AG09319 (cell line): Measurements from ENCODE around the gene RNF181.
"Not testable (repeated sequence)": the region's sequence is repeated elsewhere in the genome, so short reads cannot be mapped to it uniquely, and the experiment has no call there.

ENCODE experiments used
- DNase-seq: peaks from one replicate; pipeline ENCODE4 v3.0.0-alpha.2; 2010; ENCODE audit warnings: low read depth; ENCODE audit errors: extremely low read depth
- CTCF ChIP-seq: IDR thresholded peaks from 2 replicates; pipeline ENCODE4 v1.5.1; 2011; ENCODE audit warnings: low read depth, mild to moderate bottlenecking, inconsistent platforms, low read length, moderate library complexity

Gene RNF181

GRCh38 chr2:85613717-85614515 lies 18.4 kb downstream of the RNF181 start:
- no peak for DNase-seq
- no peak for TF ChIP-seq CTCF

GRCh38 chr2:85614757-85615156 lies 19.2 kb downstream of the RNF181 start:
- not testable (repeated sequence) for DNase-seq

- DNase-seq: no peak
- no peak for TF ChIP-seq CTCF
Observed at GRCh38 chr2:85615413-85615728, 19.8 kb downstream of the RNF181 start.

GRCh38 chr2:85617723-85618122 lies 22.2 kb downstream of the RNF181 start:
- not testable (repeated sequence) for DNase-seq

- no peak for TF ChIP-seq CTCF
- DNase-seq: no peak
Observed at GRCh38 chr2:85619617-85620016, 24.1 kb downstream of the RNF181 start.

GRCh38 chr2:85621338-85621737 lies 25.8 kb downstream of the RNF181 start:
- DNase-seq: no peak
- no peak for TF ChIP-seq CTCF

GRCh38 chr2:85623991-85624390 lies 28.4 kb downstream of the RNF181 start:
- no peak for TF ChIP-seq CTCF
- no peak for DNase-seq

- no peak for TF ChIP-seq CTCF
- no peak for DNase-seq
Observed at GRCh38 chr2:85628658-85629057, 33.1 kb downstream of the RNF181 start.
